22Rv1 (cell line): ENCODE measurements around the gene IFNE.

Source experiments
- CTCF ChIP-seq: fragments of 450-650 bp; IDR thresholded peaks from 2 replicates; pipeline ENCODE4 v1.5.1; 2017; ENCODE audit warnings: mild to moderate bottlenecking
- ZFX ChIP-seq: fragments of 450-650 bp; IDR thresholded peaks from 2 replicates; pipeline ENCODE4 v1.6.1; 2017; ENCODE audit warnings: antibody characterized with exemption, borderline replicate concordance

- TF ChIP-seq CTCF (no peak), ZFX (no peak)
Measured at GRCh38 chr9:21521448-21521847, 39.3 kb upstream of the IFNE start.
